ENCODE measurements around the gene ARID3A. TPM values are rescaled to one million over a fixed set of nuclear protein-coding genes. Genes with fewer than 3 reads are reported as not detected.
A peak's percentile ranks its signal among the peaks of the same experiment; 100 is the strongest.
"Not testable (repeated sequence)": the region's sequence is repeated elsewhere in the genome, so short reads cannot be mapped to it uniquely, and the experiment has no call there.

The ARID3A gene
- total RNA-seq, 1 donor from 2014 or later: 6.6 TPM

DNA sequence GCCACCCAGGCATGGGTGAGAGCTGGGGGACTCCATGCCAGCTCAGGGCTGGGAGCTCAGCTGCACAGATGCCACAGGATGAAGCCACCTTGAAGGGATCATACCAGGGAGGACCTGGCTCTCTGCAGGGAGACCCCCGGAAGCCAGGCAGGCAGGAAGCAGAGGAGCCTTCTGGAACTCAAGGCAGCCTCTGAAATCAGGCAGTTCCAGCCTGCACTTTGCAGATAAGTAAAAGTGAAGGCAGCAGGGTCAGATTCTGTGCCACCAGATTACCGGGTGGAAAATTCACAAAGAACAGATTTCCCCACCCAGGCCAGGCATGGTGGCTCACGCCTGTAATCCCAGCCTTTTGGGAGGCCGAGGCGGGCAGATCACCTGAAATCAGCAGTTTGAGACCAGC lies 92.6 kb downstream of the ARID3A start:
- H3K27me3 Mint-ChIP-seq (ENCODE audit: low read depth): no peaks in the 10 kb centered on the region
- H3K9me3 Mint-ChIP-seq (ENCODE audit: low read depth): no peaks in the 10 kb centered on the region
- H3K27ac Mint-ChIP-seq (ENCODE audit: unreplicated experiment): no peak overlapping the region
- no peak for TF ChIP-seq CTCF (IDR thresholded peaks at IDR 0.05)
- H3K4me1 Mint-ChIP-seq (ENCODE audit: low read depth): peaks cover 53% of the 10 kb centered on the region
- DNase-seq (ENCODE audit: low spot score): no peak
- H3K36me3 Mint-ChIP-seq (ENCODE audit: low read depth): no peaks in the 10 kb centered on the region
- H3K4me3 Mint-ChIP-seq (ENCODE audit: unreplicated experiment): no peak overlapping the region

- TF ChIP-seq CTCF (IDR thresholded peaks at IDR 0.05): no peak
- H3K27ac Mint-ChIP-seq (ENCODE audit: unreplicated experiment): peak overlapping the region; percentile 63
- DNase-seq (ENCODE audit: low spot score): no peak
- peak overlapping the region; percentile 83 for H3K4me3 Mint-ChIP-seq (ENCODE audit: unreplicated experiment)
- no peaks in the 10 kb centered on the region for H3K9me3 Mint-ChIP-seq (ENCODE audit: low read depth)
- peaks cover 53% of the 10 kb centered on the region for H3K4me1 Mint-ChIP-seq (ENCODE audit: low read depth)
- H3K27me3 Mint-ChIP-seq (ENCODE audit: low read depth): no peaks in the 10 kb centered on the region
- no peaks in the 10 kb centered on the region for H3K36me3 Mint-ChIP-seq (ENCODE audit: low read depth)
These were observed 93.2 kb downstream of the ARID3A start for GRCh38 chr19:1018932-1019615.

GRCh38 chr19:1019616-1019961 lies 93.8 kb downstream of the ARID3A start:
- H3K4me1 Mint-ChIP-seq (ENCODE audit: low read depth): peaks cover 53% of the 10 kb centered on the region
- H3K9me3 Mint-ChIP-seq (ENCODE audit: low read depth): no peaks in the 10 kb centered on the region
- no peak for DNase-seq (ENCODE audit: low spot score)
- no peak for TF ChIP-seq CTCF (IDR thresholded peaks at IDR 0.05)
- no peaks in the 10 kb centered on the region for H3K36me3 Mint-ChIP-seq (ENCODE audit: low read depth)
- peak overlapping the region; percentile 83 for H3K4me3 Mint-ChIP-seq (ENCODE audit: unreplicated experiment)
- peak overlapping the region; percentile 88 for H3K27ac Mint-ChIP-seq (ENCODE audit: unreplicated experiment)
- H3K27me3 Mint-ChIP-seq (ENCODE audit: low read depth): no peaks in the 10 kb centered on the region

GRCh38 chr19:1019980-1020867 lies 94.4 kb downstream of the ARID3A start:
- peaks cover 53% of the 10 kb centered on the region for H3K4me1 Mint-ChIP-seq (ENCODE audit: low read depth)
- H3K27ac Mint-ChIP-seq (ENCODE audit: unreplicated experiment): peak overlapping the region; percentile 88
- no peak for TF ChIP-seq CTCF (IDR thresholded peaks at IDR 0.05)
- H3K36me3 Mint-ChIP-seq (ENCODE audit: low read depth): no peaks in the 10 kb centered on the region
- H3K27me3 Mint-ChIP-seq (ENCODE audit: low read depth): no peaks in the 10 kb centered on the region
- DNase-seq (ENCODE audit: low spot score): no peak
- peak overlapping the region; percentile 83 for H3K4me3 Mint-ChIP-seq (ENCODE audit: unreplicated experiment)
- H3K9me3 Mint-ChIP-seq (ENCODE audit: low read depth): no peaks in the 10 kb centered on the region

- DNase-seq (ENCODE audit: low spot score): no peak
- no peaks in the 10 kb centered on the region for H3K9me3 Mint-ChIP-seq (ENCODE audit: low read depth)
- peak within 1 kb of the TSS; percentile 96 for H3K27ac Mint-ChIP-seq (ENCODE audit: unreplicated experiment)
- TF ChIP-seq CTCF (IDR thresholded peaks at IDR 0.05): no peak
- no peaks in the 10 kb centered on the region for H3K36me3 Mint-ChIP-seq (ENCODE audit: low read depth)
- no peaks in the 10 kb centered on the region for H3K27me3 Mint-ChIP-seq (ENCODE audit: low read depth)
- peaks cover 55% of the 10 kb centered on the region for H3K4me1 Mint-ChIP-seq (ENCODE audit: low read depth)
- H3K4me3 Mint-ChIP-seq (ENCODE audit: unreplicated experiment): peak within 1 kb of the TSS; percentile 83
These were observed 95.1 kb downstream of the ARID3A start, which contains the start of gene TMEM259 for GRCh38 chr19:1020868-1021425. TMEM259 (minus strand) TSS chr19:1021123; CDS start chr19:1020996, 127 bp downstream.

GRCh38 chr19:1023883-1024188 lies 98.0 kb downstream of the ARID3A start:
- H3K4me3 Mint-ChIP-seq (ENCODE audit: unreplicated experiment); H3K36me3 Mint-ChIP-seq (ENCODE audit: low read depth); H3K9me3 Mint-ChIP-seq (ENCODE audit: low read depth); DNase-seq (ENCODE audit: low spot score); H3K27ac Mint-ChIP-seq (ENCODE audit: unreplicated experiment); H3K27me3 Mint-ChIP-seq (ENCODE audit: low read depth): not testable (repeated sequence)
- H3K4me1 Mint-ChIP-seq (ENCODE audit: low read depth): peaks cover 35% of the 10 kb centered on the region

DNA sequence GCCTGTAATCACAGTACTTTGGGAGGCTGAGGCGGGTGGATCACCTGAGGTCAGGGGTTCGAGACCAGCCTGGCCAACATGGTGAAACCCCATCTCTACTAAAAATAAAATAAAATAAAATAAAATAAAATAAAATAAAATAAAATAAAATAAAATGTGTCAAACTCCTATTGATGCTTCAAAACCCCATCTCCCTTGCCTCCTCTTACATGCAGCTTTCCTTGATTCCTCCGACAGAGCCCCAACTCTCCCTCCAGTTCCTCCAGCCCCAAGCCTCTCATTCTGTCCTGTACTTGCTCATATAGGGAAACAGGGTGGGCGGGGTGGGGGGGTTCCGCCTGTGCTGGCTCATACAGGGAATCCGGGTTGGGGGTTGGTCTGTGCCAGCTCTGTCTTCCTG lies 99.2 kb downstream of the ARID3A start:
- not testable (repeated sequence) for H3K9me3 Mint-ChIP-seq (ENCODE audit: low read depth); DNase-seq (ENCODE audit: low spot score); H3K27me3 Mint-ChIP-seq (ENCODE audit: low read depth); H3K4me3 Mint-ChIP-seq (ENCODE audit: unreplicated experiment); H3K36me3 Mint-ChIP-seq (ENCODE audit: low read depth)
- H3K27ac Mint-ChIP-seq (ENCODE audit: unreplicated experiment): peak overlapping the region; percentile 59
- peaks cover 29% of the 10 kb centered on the region for H3K4me1 Mint-ChIP-seq (ENCODE audit: low read depth)
